Skeletal muscle satellite cell (primary cell): ENCODE data around the gene FDPS.
A peak's percentile ranks its signal among the peaks of the same experiment; 100 is the strongest.

ENCODE experiments used
- H3K27me3 ChIP-seq: 2 replicates; pipeline ENCODE4 v1.7.0; 2013; ENCODE audit warnings: low read length; ENCODE audit not compliant: control insufficient read depth, insufficient read depth
- H3K36me3 ChIP-seq: 2 replicates; pipeline ENCODE4 v1.7.0; 2013; ENCODE audit warnings: mild to moderate bottlenecking, control low read depth, low read length; ENCODE audit not compliant: insufficient read depth
- H3K4me1 ChIP-seq: 2 replicates; pipeline ENCODE4 v1.7.0; 2013; ENCODE audit warnings: low read length; ENCODE audit not compliant: control insufficient read depth, insufficient read depth
- H3K4me2 ChIP-seq: 2 replicates; pipeline ENCODE4 v1.7.0; 2013; ENCODE audit warnings: mild to moderate bottlenecking, low read length
- H3K4me3 ChIP-seq: 2 replicates; pipeline ENCODE4 v1.7.0; 2013; ENCODE audit warnings: low read length
- H3K9ac ChIP-seq: 2 replicates; pipeline ENCODE4 v1.7.0; 2013; ENCODE audit warnings: mild to moderate bottlenecking, low read depth, low read length, moderate library complexity
- H3K9me3 ChIP-seq: replicated peaks from 2 replicates; pipeline ENCODE4 v1.7.0; 2013; ENCODE audit warnings: mild to moderate bottlenecking, control low read depth, low read length

FDPS gene

DNA sequence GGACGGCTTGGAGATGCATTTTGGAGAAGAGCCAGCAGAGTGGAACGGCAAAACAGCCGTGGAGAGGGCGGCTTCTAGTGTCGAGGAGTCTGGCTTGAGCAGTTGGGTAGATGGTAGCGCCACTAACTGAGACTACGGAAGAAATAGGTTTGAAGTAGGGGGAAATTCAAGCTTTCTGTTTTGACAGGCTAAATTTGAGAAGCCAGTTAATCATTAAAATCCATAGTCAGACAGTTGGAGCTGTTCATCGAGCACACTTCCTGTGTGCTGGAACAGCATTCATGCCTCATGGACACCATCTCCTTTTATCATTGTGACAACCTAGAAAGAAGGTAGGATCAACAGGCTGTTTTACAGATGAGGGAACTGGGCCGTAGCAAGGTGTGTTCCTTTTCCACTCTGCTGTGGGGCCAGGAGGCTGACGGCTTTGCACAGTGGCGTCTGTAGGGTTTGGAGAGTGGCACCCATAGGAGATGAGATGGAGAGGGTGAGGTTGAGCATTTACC, 4.1 kb upstream of the FDPS start:
- Histone ChIP-seq H3K4me1 (peaks cover 6% of the 10 kb centered on the region), H3K36me3 (no peaks in the 10 kb centered on the region), H3K27me3 (no peaks in the 10 kb centered on the region), H3K9me3 (no peaks in the 10 kb centered on the region), H3K9ac (no peak overlapping the region), H3K4me2 (no peak overlapping the region), H3K4me3 (no peak overlapping the region)

DNA sequence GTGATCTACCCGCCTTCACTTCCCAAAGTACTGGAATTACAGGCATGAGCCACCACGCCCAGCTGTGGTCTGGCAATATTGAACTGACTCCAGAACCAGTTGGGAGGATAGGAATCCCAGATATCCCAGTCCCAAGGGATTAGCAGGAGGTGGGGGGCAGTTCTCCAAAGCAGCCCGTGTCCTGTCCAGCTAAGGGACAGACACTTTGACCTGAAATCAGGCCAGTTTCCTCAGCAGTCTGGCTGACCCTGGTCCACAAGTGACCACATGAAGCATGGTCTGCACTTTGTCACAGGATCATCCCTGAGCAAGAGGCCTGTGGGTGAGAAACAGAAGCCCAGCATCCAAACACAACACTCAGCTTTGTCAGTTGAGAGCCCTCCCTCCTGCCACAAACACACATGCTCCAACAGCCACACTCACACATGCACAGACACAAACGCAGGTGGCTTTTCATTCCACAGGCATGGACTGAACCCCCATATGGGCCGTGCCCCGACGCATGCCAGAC, 2.7 kb upstream of the FDPS start:
- peaks cover 17% of the 10 kb centered on the region for H3K4me1 ChIP-seq
- H3K4me2 ChIP-seq = no peak overlapping the region
- no peak overlapping the region for H3K9ac ChIP-seq
- no peaks in the 10 kb centered on the region for H3K27me3 ChIP-seq
- peaks cover 7% of the 10 kb centered on the region for H3K36me3 ChIP-seq
- no peak overlapping the region for H3K4me3 ChIP-seq
- H3K9me3 ChIP-seq = no peaks in the 10 kb centered on the region

DNA sequence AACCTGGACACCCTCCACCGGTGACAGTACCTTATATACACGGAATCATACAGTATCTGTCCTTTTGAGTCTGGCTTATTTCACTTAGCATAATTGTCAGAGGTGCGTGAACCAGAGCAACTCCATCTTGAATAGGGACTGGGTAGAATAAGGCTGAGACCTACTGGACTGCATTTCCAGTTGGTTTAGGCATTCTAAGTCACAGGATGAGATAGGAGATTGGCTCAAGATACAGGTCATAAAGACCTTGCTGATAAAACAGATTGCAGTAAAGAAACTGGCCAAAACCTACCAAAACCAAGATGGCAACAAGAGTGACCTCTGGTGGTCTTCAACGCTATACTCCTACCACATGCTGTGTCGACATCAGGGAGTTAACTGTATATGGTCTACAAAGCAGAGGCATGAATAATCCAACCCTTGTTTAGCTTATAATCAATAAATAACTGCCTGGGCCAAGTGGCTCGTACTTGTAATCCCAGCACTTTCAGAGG, 1.4 kb upstream of the FDPS start:
- no peaks in the 10 kb centered on the region for H3K27me3 ChIP-seq
- no peaks in the 10 kb centered on the region for H3K9me3 ChIP-seq
- no peak overlapping the region for H3K9ac ChIP-seq
- no peak overlapping the region for H3K4me2 ChIP-seq
- peaks cover 12% of the 10 kb centered on the region for H3K36me3 ChIP-seq
- H3K4me1 ChIP-seq = peaks cover 17% of the 10 kb centered on the region
- no peak overlapping the region for H3K4me3 ChIP-seq

DNA sequence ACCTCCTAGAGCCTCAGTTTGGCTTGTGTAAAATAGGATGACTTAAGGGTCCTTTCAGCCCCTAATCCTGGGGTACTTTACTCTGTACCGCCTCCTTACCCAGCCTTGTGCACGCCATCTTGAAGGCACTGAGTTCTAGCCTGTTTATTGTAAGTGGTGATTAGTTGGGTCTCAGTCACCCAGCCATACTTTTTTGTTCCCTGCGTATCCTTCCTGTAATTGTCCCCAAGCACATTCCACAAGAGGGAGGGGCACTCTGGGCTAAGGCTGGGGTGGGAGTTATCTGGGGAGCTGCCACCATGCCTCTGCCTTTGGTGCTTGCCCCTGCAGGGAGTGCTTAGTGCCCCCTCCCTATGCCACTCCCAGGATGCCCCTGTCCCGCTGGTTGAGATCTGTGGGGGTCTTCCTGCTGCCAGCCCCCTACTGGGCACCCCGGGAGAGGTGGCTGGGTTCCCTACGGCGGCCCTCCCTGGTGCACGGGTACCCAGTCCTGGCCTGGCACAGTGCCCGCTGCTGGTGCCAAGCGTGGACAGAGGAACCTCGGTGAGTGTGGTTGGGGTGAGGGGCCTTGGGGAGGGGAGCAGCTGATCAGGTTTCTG, 856 bp downstream of the FDPS start:
- Histone ChIP-seq H3K4me2 (peak overlapping the region; percentile 88), H3K9ac (peak overlapping the region; percentile 94), H3K4me3 (peak overlapping the region; percentile 92), H3K4me1 (peaks cover 17% of the 10 kb centered on the region), H3K27me3 (no peaks in the 10 kb centered on the region), H3K36me3 (peaks cover 24% of the 10 kb centered on the region), H3K9me3 (no peaks in the 10 kb centered on the region)

DNA sequence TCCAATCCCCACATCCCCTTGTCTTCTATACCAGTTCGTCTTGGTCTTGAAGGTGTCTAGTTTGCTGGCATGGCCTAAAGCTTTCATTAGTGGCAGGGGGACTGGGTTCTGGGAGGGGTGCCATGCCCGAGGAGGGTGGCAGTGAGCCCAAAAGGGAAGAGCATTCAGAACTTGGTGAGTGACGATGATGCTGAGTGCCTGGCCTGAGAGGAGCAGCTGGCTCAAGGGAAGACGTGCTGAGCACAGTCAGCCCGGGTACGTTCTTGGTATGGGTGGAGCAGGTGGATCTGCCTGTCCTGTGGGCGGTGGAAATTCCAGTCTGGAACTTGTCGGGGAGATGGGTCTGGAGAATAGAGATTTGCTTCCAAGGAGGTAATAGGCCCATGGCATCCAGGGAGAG, 4.6 kb downstream of the FDPS start:
- H3K9me3 ChIP-seq = no peaks in the 10 kb centered on the region
- peaks cover 39% of the 10 kb centered on the region for H3K36me3 ChIP-seq
- H3K27me3 ChIP-seq = no peaks in the 10 kb centered on the region
- H3K4me2 ChIP-seq = no peak overlapping the region
- H3K9ac ChIP-seq = no peak overlapping the region
- no peak overlapping the region for H3K4me3 ChIP-seq
- H3K4me1 ChIP-seq = peaks cover 13% of the 10 kb centered on the region

DNA sequence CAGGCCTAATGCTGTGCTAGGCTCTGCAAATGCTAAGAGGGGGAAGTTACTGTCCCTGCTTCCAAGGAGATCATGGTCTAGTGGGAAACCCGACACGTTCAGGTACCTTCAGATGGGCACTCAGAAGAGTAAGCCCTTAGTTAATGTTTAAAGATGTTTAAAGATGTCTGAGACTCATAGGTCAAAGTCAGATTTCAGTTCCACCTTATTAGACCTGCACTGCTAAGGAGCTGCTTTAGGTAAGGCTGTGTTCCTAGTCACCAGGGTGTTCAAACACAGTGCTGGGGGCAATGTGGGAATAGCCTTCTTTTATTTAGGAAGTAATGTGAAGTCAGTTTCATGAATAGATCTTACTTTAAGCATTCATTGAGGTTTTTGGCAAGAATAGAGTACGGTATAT, 8.3 kb downstream of the FDPS start:
- Histone ChIP-seq H3K4me3 (no peak overlapping the region), H3K4me2 (no peak overlapping the region), H3K4me1 (peaks cover 14% of the 10 kb centered on the region), H3K9ac (no peak overlapping the region), H3K36me3 (peaks cover 50% of the 10 kb centered on the region), H3K9me3 (no peaks in the 10 kb centered on the region), H3K27me3 (no peaks in the 10 kb centered on the region)

DNA sequence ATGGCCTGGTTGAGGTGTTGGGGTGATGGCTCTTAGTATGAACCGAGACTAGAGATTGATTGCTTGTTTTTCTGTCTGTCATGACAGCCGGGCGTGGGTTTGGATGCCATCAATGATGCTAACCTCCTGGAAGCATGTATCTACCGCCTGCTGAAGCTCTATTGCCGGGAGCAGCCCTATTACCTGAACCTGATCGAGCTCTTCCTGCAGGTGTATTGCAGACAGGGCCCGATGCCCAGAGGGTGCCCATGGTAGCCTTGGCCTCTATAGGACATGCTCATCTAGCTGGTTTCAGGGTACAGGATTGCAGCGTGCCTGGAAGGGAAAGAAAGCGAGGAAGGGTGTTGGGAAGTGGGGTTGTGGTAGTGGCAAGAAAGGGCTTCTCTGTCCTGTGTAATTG, 9.4 kb downstream of the FDPS start:
- Histone ChIP-seq H3K9me3 (no peaks in the 10 kb centered on the region), H3K4me1 (peaks cover 21% of the 10 kb centered on the region), H3K27me3 (no peaks in the 10 kb centered on the region), H3K9ac (no peak overlapping the region), H3K4me2 (no peak overlapping the region), H3K36me3 (peaks cover 41% of the 10 kb centered on the region), H3K4me3 (no peak overlapping the region)

DNA sequence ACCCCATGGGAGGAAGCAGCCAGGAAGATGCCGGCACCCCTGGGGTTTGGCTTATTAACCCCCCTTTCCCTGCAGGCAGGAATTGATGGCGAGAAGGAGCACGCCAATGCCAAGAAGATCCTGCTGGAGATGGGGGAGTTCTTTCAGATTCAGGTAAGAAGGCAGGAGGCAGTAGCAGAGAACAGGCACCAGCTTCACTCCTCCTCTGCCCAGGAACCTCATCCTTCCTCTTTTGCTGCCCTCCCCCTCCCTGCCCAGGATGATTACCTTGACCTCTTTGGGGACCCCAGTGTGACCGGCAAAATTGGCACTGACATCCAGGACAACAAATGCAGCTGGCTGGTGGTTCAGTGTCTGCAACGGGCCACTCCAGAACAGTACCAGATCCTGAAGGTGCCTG, 10.9 kb downstream of the FDPS start:
- H3K4me2 ChIP-seq = no peak overlapping the region
- H3K9me3 ChIP-seq = no peaks in the 10 kb centered on the region
- H3K9ac ChIP-seq = no peak overlapping the region
- no peaks in the 10 kb centered on the region for H3K27me3 ChIP-seq
- no peak overlapping the region for H3K4me3 ChIP-seq
- peaks cover 21% of the 10 kb centered on the region for H3K4me1 ChIP-seq
- peaks cover 33% of the 10 kb centered on the region for H3K36me3 ChIP-seq

DNA sequence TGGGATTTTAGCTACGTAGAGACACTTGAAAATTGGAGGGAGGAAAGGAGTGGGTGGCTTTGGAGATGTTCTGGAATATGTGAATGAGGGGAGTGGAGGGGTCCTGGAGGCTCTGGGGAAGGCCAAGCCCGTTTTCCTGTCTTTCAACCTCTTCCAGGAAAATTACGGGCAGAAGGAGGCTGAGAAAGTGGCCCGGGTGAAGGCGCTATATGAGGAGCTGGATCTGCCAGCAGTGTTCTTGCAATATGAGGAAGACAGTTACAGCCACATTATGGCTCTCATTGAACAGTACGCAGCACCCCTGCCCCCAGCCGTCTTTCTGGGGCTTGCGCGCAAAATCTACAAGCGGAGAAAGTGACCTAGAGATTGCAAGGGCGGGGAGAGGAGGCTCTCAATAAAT, 11.6 kb downstream of the FDPS start:
- peak overlapping the region; percentile 99 for H3K4me2 ChIP-seq
- H3K36me3 ChIP-seq = peaks cover 28% of the 10 kb centered on the region
- no peaks in the 10 kb centered on the region for H3K9me3 ChIP-seq
- no peak overlapping the region for H3K9ac ChIP-seq
- H3K27me3 ChIP-seq = no peaks in the 10 kb centered on the region
- H3K4me3 ChIP-seq = peak overlapping the region; percentile 95
- peaks cover 23% of the 10 kb centered on the region for H3K4me1 ChIP-seq

DNA sequence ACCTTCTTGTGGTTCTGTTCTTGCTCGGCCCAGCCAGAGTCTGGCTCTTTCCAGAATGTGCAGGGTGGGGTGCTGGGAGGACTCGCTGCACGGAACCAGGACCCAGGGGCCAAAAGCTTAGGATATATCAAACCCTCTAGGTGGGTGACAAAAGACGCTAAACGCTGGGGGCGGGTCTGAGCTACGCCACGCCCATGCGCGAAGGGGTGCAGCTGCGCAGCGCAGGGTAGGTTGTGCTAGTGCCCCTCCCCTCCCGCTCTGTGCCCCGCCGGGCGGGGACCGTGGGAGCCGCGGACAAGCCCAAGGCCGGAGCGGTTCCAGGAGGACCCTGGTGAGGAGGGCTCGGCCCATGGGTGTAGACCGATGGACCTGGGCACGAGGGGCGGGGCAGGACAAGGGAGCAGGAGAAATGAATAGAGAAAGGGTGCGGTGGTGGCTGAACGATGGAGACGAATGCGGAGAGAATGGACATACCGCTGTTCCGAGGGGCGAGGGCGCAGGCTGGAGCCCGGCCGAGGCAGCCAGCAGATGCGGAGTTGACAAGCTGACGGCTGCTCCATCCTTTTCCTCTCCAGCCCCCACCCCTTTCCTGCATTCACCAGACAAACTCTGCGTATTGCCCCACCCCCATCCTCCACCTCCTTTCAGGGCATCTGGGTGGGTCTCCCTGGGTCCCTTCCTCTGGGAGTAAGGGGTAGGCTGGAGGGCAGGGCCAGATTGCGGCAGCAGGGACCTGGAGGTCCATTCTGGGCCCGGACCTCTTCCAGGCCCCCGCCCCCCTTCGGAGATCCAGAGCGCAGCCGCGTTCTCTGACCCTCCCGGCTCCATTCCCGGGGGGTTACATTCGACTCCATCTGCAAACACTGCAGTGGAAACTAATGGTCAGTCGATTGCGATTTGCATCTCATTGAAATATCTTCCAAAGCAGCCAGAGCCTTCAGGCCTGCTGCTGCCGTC, 12.3 kb downstream of the FDPS start, which contains the start of gene RUSC1:
Gene RUSC1, plus strand, starts transcription at position 234 of the 957 bp plus-strand sequence. CDS start 880 bp downstream, outside the sequence.
- Histone ChIP-seq H3K4me2 (peak within 1 kb of the TSS; percentile 99), H3K27me3 (no peaks in the 10 kb centered on the region), H3K9ac (peak within 1 kb of the TSS; percentile 36), H3K4me1 (peaks cover 30% of the 10 kb centered on the region), H3K9me3 (no peaks in the 10 kb centered on the region), H3K36me3 (peaks cover 28% of the 10 kb centered on the region), H3K4me3 (peak within 1 kb of the TSS; percentile 95)
